D721Med (cell line): ENCODE results near the gene BCAS3.
A peak's percentile ranks its signal among the peaks of the same experiment; 100 is the strongest.

Experiments
- DNase-seq: peaks from one replicate; pipeline ENCODE4 v3.0.0; 2011; ENCODE audit warnings: low spot score; ENCODE audit not compliant: insufficient read length
- FAIRE-seq: peaks from 2 replicates; lab custom pipeline; 2011; peaks lifted over from hg19 to GRCh38; lab: Jason Lieb, UNC
- CTCF ChIP-seq: IDR thresholded peaks from 2 replicates; pipeline ENCODE4 v1.5.1; 2012; ENCODE audit warnings: mild to moderate bottlenecking, control low read depth; ENCODE audit not compliant: insufficient read depth; ENCODE audit errors: missing control alignments

The BCAS3 gene

GRCh38 chr17:61402073-61402541, 724.5 kb downstream of the BCAS3 start:
- TF ChIP-seq CTCF = no peak
- DNase-seq (no peak), FAIRE-seq (no peak)

GRCh38 chr17:61402978-61403800, 725.5 kb downstream of the BCAS3 start:
- DNase-seq (no peak), FAIRE-seq (no peak)
- TF ChIP-seq CTCF = no peak

- no peak for FAIRE-seq
- peak; percentile 50 for DNase-seq
- TF ChIP-seq CTCF = no peak
These were observed 726.4 kb downstream of the BCAS3 start for GRCh38 chr17:61403801-61404662.

- TF ChIP-seq CTCF = no peak
- no peak for DNase-seq
- FAIRE-seq = no peak
These were observed 726.9 kb downstream of the BCAS3 start for GRCh38 chr17:61404663-61404912.

- peak; percentile 17 for DNase-seq
- FAIRE-seq = no peak
- TF ChIP-seq CTCF = no peak
These were observed 727.4 kb downstream of the BCAS3 start for GRCh38 chr17:61404913-61405685.

- no peak for FAIRE-seq
- peak; percentile 11 for DNase-seq
- TF ChIP-seq CTCF = no peak
These were observed 728.3 kb downstream of the BCAS3 start for GRCh38 chr17:61405686-61406536.
